Caco-2 (cell line): Measurements from ENCODE around the gene DMKN. TPM values are rescaled to one million over a fixed set of nuclear protein-coding genes. Genes with fewer than 3 reads are reported as not detected.

Experiments used
- BruUV-seq: library from RNA; stranded (reverse); fragments of 400-500 nt; replicated peaks from 2 replicates; lab custom pipeline; 2021; lab: Mats Ljungman, UMichigan
- CTCF ChIA-PET: fragments of 300-600 bp; sonication (Branson Sonifier 250); formaldehyde crosslinking; loops from one replicate; lab custom pipeline; 2022; ENCODE audit warnings: antibody characterized with exemption; lab: Charles Lee
- POLR2A ChIA-PET: fragments of 300-600 bp; sonication (Branson Sonifier 250); formaldehyde crosslinking; loops from one replicate; lab custom pipeline; 2022; ENCODE audit warnings: antibody characterized with exemption; lab: Charles Lee
- DNase-seq, 2 experiments: peaks; one replicate each; pipeline versions ENCODE4 v3.0.0 to v3.0.0-alpha.2; 2020 to 2022
- H3K27me3 ChIP-seq: replicated peaks from 2 replicates; pipeline ENCODE4 v1.6.0; 2011; ENCODE audit warnings: low read length; ENCODE audit not compliant: control insufficient read depth, insufficient read depth
- H3K36me3 ChIP-seq: 2 replicates; pipeline ENCODE4 v1.5.1; 2011; ENCODE audit warnings: low read length; ENCODE audit not compliant: control insufficient read depth, insufficient read depth
- H3K4me1 ChIP-seq: fragments of 250-450 bp; sonication (Bioruptor Pico); 2 replicates; pipeline ENCODE4 v1.5.1; 2020; ENCODE audit warnings: mild to moderate bottlenecking
- H3K4me3 ChIP-seq: 2 replicates; pipeline ENCODE4 v1.5.1; 2011; ENCODE audit warnings: low read depth, mild to moderate bottlenecking, control low read depth, low read length
- H3K9me3 ChIP-seq: fragments of 250-450 bp; sonication (Bioruptor Pico); 2 replicates; pipeline ENCODE4 v1.5.1; 2020; ENCODE audit warnings: mild to moderate bottlenecking, moderate library complexity
- H3K27ac Mint-ChIP-seq: one replicate; pipeline ENCODE4 v1.8.0; 2022; ENCODE audit warnings: mixed read lengths; ENCODE audit not compliant: unreplicated experiment
- H3K27me3 Mint-ChIP-seq: one replicate; pipeline ENCODE4 v1.8.0; 2022; ENCODE audit warnings: mixed read lengths; ENCODE audit not compliant: insufficient read depth, unreplicated experiment
- H3K36me3 Mint-ChIP-seq: one replicate; pipeline ENCODE4 v1.8.0; 2022; ENCODE audit warnings: mild to moderate bottlenecking, mixed read lengths; ENCODE audit not compliant: insufficient read depth, unreplicated experiment
- H3K4me1 Mint-ChIP-seq: one replicate; pipeline ENCODE4 v1.8.0; 2022; ENCODE audit warnings: low read depth, mixed read lengths; ENCODE audit not compliant: unreplicated experiment
- H3K4me3 Mint-ChIP-seq: one replicate; pipeline ENCODE4 v1.8.0; 2022; ENCODE audit warnings: mild to moderate bottlenecking, moderate library complexity, mixed read lengths; ENCODE audit not compliant: unreplicated experiment
- H3K9me3 Mint-ChIP-seq: one replicate; pipeline ENCODE4 v1.8.0; 2022; ENCODE audit warnings: mixed read lengths; ENCODE audit not compliant: unreplicated experiment
- CTCF ChIP-seq, 2 experiments: fragments of 200-600 bp in 1 of 2; IDR thresholded peaks; 1 replicate in 1 of 2; 2 replicates in 1 of 2; pipeline versions ENCODE4 v1.5.1 to v1.8.0; 2011 to 2022; ENCODE audit warnings: antibody characterized with exemption in 1 of 2, control low read depth in 1 of 2, inconsistent platforms in 1 of 2, low read depth in 1 of 2, low read length in 1 of 2, mild to moderate bottlenecking in 1 of 2, moderate library complexity in 1 of 2; ENCODE audit not compliant: insufficient read depth in 1 of 2, severe bottlenecking in 1 of 2, unreplicated experiment in 1 of 2
- intact Hi-C: fragments of 100-400 bp; cut with micrococcal nuclease; formaldehyde crosslinking; loops from one replicate; pipeline ENCODE4 v1.10.0; 2022; ENCODE audit not compliant: unreplicated experiment
- total RNA-seq: library from RNA; stranded (reverse); gene quantifications from 2 replicates; pipeline ENCODE4 v1.2.3, GENCODE V29; 2022

Gene DMKN
- total RNA-seq, 1 experiment from 2014 or later = 341 TPM

- no TSS peak for BruUV-seq
Observed at GRCh38 chr19:35512831-35513627, 420 bp downstream of the DMKN start.

GRCh38 chr19:35511337-35511736, 2.1 kb downstream of the DMKN start:
- Histone ChIP-seq H3K27me3 (no peaks in the 10 kb centered on the region), H3K4me1 (peaks cover 11% of the 10 kb centered on the region), H3K4me3 (no peak overlapping the region), H3K36me3 (peaks cover 2% of the 10 kb centered on the region; the same call in 1 of the 2 replicates), H3K9me3 (no peaks in the 10 kb centered on the region)
- Mint-ChIP-seq H3K36me3 (peaks cover 33% of the 10 kb centered on the region), H3K27ac (no peak overlapping the region), H3K4me3 (peak overlapping the region; percentile 99), H3K9me3 (no peaks in the 10 kb centered on the region), H3K27me3 (no peaks in the 10 kb centered on the region), H3K4me1 (no peaks in the 10 kb centered on the region)
- no peak for DNase-seq
- TF ChIP-seq CTCF (IDR thresholded peaks at IDR 0.05; ENCODE audit: insufficient read depth in 1 of 2, low read depth in 1 of 2, low read length in 1 of 2, severe bottlenecking in 1 of 2, unreplicated experiment in 1 of 2) = no peak
- BruUV-seq = no TSS peak
- ChIA-PET POLR2A (no interaction called here), CTCF (no interaction called here)
- intact Hi-C loops = loop anchor here (2.0 kb wide), 1 partner anchor 205 kb away; no protein-coding TSS in a partner anchor

More at GRCh38 chr19:35512831-35513627, 420 bp downstream of the DMKN start:
- ChIA-PET CTCF (no interaction called here), POLR2A (no interaction called here)
- H3K9me3 Mint-ChIP-seq = no peaks in the 10 kb centered on the region
- no peak for TF ChIP-seq CTCF (IDR thresholded peaks at IDR 0.05; ENCODE audit: insufficient read depth in 1 of 2, low read depth in 1 of 2, low read length in 1 of 2, severe bottlenecking in 1 of 2, unreplicated experiment in 1 of 2)
- no peaks in the 10 kb centered on the region for H3K27me3 Mint-ChIP-seq
- intact Hi-C loops = no loop called here
- H3K27ac Mint-ChIP-seq = no peak overlapping the region
- Histone ChIP-seq H3K27me3 (no peaks in the 10 kb centered on the region), H3K9me3 (no peaks in the 10 kb centered on the region), H3K36me3 (no peaks in the 10 kb centered on the region; the same call in 1 of the 2 replicates), H3K4me1 (peaks cover 10% of the 10 kb centered on the region; the same call in 1 of the 2 replicates), H3K4me3 (no peak overlapping the region)
- no peaks in the 10 kb centered on the region for H3K4me1 Mint-ChIP-seq
- no peak overlapping the region for H3K4me3 Mint-ChIP-seq
- H3K36me3 Mint-ChIP-seq = peaks cover 16% of the 10 kb centered on the region
- no peak for DNase-seq

- ChIA-PET POLR2A (interaction anchor here (0.5 to 1.1 kb wide), 12 partner anchors 8 to 238 kb away, joined by 3 to 9 read pairs (median 4); partner anchors contain the start of genes COX6B1, HAUS5 and LIN37), CTCF (interaction anchor here (0.6 to 1.2 kb wide), 21 partner anchors 10 to 359 kb away, joined by 3 to 6 read pairs (median 4); partner anchors contain the start of genes COX6B1, HAUS5, PSENEN and U2AF1L4)
- peak overlapping the region; percentile 24 for H3K4me3 ChIP-seq
- H3K4me3 Mint-ChIP-seq = peak overlapping the region; percentile 99
- H3K27me3 Mint-ChIP-seq = no peaks in the 10 kb centered on the region
- H3K9me3 ChIP-seq = no peaks in the 10 kb centered on the region
- peaks cover 40% of the 10 kb centered on the region for H3K36me3 Mint-ChIP-seq
- peaks cover 6% of the 10 kb centered on the region for H3K36me3 ChIP-seq
- no peak for DNase-seq
- intact Hi-C loops = loop anchor here (1.0 to 2.0 kb wide), 2 partner anchors 35 to 206 kb away; partner anchors contain the start of gene TMEM147
- H3K4me1 Mint-ChIP-seq = peaks cover under 1% of the 10 kb centered on the region
- no peaks in the 10 kb centered on the region for H3K9me3 Mint-ChIP-seq
- no peaks in the 10 kb centered on the region for H3K27me3 ChIP-seq
- peak overlapping the region; percentile 99 for H3K27ac Mint-ChIP-seq
- TF ChIP-seq CTCF (IDR thresholded peaks at IDR 0.05; ENCODE audit: insufficient read depth in 1 of 2, low read depth in 1 of 2, low read length in 1 of 2, severe bottlenecking in 1 of 2, unreplicated experiment in 1 of 2) = no peak
- no TSS peak for BruUV-seq
- H3K4me1 ChIP-seq = peaks cover 11% of the 10 kb centered on the region
Observed at GRCh38 chr19:35510626-35510964, 2.9 kb downstream of the DMKN start.
